ENCODE measurements around the gene EXOC1.

Gene EXOC1

DNA sequence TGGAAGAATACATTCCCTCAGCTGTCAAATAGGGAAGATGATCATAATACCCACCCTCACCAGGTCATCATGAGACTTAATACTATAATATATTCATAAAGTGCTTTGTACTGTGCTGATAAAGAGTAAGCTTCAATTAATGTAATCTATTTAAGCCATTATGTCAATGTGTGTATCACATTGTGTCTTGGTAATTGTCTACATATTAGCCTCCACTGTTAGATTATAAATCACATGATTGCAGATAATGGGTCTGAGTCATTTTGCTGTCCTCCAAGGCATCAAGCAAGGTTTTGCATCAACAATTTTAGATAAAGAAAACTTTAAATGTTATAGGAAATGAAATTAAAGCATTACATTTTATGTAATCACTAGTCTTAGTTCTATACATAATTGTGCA is 50.1 kb downstream of the EXOC1 start:
- TF ChIP-seq, protein P1, sequence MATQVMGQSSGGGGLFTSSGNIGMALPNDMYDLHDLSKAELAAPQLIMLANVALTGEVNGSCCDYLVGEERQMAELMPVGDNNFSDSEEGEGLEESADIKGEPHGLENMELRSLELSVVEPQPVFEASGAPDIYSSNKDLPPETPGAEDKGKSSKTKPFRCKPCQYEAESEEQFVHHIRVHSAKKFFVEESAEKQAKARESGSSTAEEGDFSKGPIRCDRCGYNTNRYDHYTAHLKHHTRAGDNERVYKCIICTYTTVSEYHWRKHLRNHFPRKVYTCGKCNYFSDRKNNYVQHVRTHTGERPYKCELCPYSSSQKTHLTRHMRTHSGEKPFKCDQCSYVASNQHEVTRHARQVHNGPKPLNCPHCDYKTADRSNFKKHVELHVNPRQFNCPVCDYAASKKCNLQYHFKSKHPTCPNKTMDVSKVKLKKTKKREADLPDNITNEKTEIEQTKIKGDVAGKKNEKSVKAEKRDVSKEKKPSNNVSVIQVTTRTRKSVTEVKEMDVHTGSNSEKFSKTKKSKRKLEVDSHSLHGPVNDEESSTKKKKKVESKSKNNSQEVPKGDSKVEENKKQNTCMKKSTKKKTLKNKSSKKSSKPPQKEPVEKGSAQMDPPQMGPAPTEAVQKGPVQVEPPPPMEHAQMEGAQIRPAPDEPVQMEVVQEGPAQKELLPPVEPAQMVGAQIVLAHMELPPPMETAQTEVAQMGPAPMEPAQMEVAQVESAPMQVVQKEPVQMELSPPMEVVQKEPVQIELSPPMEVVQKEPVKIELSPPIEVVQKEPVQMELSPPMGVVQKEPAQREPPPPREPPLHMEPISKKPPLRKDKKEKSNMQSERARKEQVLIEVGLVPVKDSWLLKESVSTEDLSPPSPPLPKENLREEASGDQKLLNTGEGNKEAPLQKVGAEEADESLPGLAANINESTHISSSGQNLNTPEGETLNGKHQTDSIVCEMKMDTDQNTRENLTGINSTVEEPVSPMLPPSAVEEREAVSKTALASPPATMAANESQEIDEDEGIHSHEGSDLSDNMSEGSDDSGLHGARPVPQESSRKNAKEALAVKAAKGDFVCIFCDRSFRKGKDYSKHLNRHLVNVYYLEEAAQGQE (IDR thresholded peaks at IDR 0.05; ENCODE audit: low read depth) = no peak
- TF ChIP-seq ZBTB7A (IDR thresholded peaks at IDR 0.05; ENCODE audit: low read depth) (no peak), TEAD4 (IDR thresholded peaks at IDR 0.05) (no peak), TAF1 (IDR thresholded peaks at IDR 0.05; ENCODE audit: low read depth) (no peak), CEBPB (IDR thresholded peaks at IDR 0.05) (no peak), EGR1 (IDR thresholded peaks at IDR 0.05) (no peak), CREB1 (IDR thresholded peaks at IDR 0.05; ENCODE audit: low read depth) (no peak), RAD21 (IDR thresholded peaks at IDR 0.05; ENCODE audit: low read depth) (no peak), FOXM1 (IDR thresholded peaks at IDR 0.05; ENCODE audit: borderline replicate concordance, low read depth) (no peak), USF1 (IDR thresholded peaks at IDR 0.05) (no peak), YY1 (IDR thresholded peaks at IDR 0.05; ENCODE audit: low read depth) (no peak), EP300 (IDR thresholded peaks at IDR 0.05; ENCODE audit: borderline replicate concordance) (no peak), NFIC (IDR thresholded peaks at IDR 0.05) (no peak), TCF12 (IDR thresholded peaks at IDR 0.05; ENCODE audit: low read depth) (no peak)
- TF ChIP-seq, protein P2, sequence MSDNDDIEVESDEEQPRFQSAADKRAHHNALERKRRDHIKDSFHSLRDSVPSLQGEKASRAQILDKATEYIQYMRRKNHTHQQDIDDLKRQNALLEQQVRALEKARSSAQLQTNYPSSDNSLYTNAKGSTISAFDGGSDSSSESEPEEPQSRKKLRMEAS (IDR thresholded peaks at IDR 0.05) = no peak

- TF ChIP-seq USF1 (IDR thresholded peaks at IDR 0.05) (no peak), YY1 (IDR thresholded peaks at IDR 0.05; ENCODE audit: low read depth) (no peak), TEAD4 (IDR thresholded peaks at IDR 0.05) (no peak), TCF12 (IDR thresholded peaks at IDR 0.05; ENCODE audit: low read depth) (no peak), FOXM1 (IDR thresholded peaks at IDR 0.05; ENCODE audit: borderline replicate concordance, low read depth) (no peak), CREB1 (IDR thresholded peaks at IDR 0.05; ENCODE audit: low read depth) (no peak), TAF1 (IDR thresholded peaks at IDR 0.05; ENCODE audit: low read depth) (no peak), RAD21 (IDR thresholded peaks at IDR 0.05; ENCODE audit: low read depth) (no peak), NFIC (IDR thresholded peaks at IDR 0.05) (no peak), CEBPB (IDR thresholded peaks at IDR 0.05) (no peak), EGR1 (IDR thresholded peaks at IDR 0.05) (no peak), ZBTB7A (IDR thresholded peaks at IDR 0.05; ENCODE audit: low read depth) (no peak), EP300 (IDR thresholded peaks at IDR 0.05; ENCODE audit: borderline replicate concordance) (no peak)
- TF ChIP-seq, protein P1 (IDR thresholded peaks at IDR 0.05; ENCODE audit: low read depth) = no peak
- TF ChIP-seq, protein P2 (IDR thresholded peaks at IDR 0.05) = no peak
These were observed 51.1 kb downstream of the EXOC1 start for GRCh38 chr4:55904576-55904975.

DNA sequence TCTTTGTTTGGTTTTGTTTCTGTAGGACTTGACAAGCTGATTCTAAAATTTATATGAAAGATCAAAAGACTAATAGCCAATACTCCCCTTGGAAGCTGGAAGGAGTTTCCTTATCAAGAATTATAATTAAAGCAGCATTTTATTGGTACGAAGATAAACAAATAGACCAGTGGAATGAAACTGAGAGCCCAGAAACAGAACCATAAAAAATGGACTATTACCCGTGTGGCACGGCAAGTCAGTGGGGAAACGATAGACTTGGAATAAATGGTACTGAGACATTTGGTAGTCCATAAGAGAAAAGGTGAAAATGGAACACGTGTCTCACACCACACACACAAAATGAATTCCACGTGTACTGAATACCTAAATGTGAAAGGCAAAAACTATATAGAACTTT is 52.9 kb downstream of the EXOC1 start:
- no peak for TF ChIP-seq USF1 (IDR thresholded peaks at IDR 0.05)
- TF ChIP-seq, protein P2 (IDR thresholded peaks at IDR 0.05) = no peak
- no peak for TF ChIP-seq TCF12 (IDR thresholded peaks at IDR 0.05; ENCODE audit: low read depth)
- TF ChIP-seq NFIC (IDR thresholded peaks at IDR 0.05) = no peak
- TF ChIP-seq FOXM1 (IDR thresholded peaks at IDR 0.05; ENCODE audit: borderline replicate concordance, low read depth) = no peak
- TF ChIP-seq, protein P1 (IDR thresholded peaks at IDR 0.05; ENCODE audit: low read depth) = no peak
- TF ChIP-seq EP300 (IDR thresholded peaks at IDR 0.05; ENCODE audit: borderline replicate concordance) = no peak
- TF ChIP-seq TAF1 (IDR thresholded peaks at IDR 0.05; ENCODE audit: low read depth) = no peak
- no peak for TF ChIP-seq YY1 (IDR thresholded peaks at IDR 0.05; ENCODE audit: low read depth)
- no peak for TF ChIP-seq RAD21 (IDR thresholded peaks at IDR 0.05; ENCODE audit: low read depth)
- TF ChIP-seq CREB1 (IDR thresholded peaks at IDR 0.05; ENCODE audit: low read depth) = no peak
- TF ChIP-seq CEBPB (IDR thresholded peaks at IDR 0.05) = no peak
- TF ChIP-seq EGR1 (IDR thresholded peaks at IDR 0.05) = no peak
